Liver (tissue), 9 donors: ENCODE measurements around the gene TPRN. TPM values are rescaled to one million over a fixed set of nuclear protein-coding genes. Genes with fewer than 3 reads are reported as not detected.

ENCODE experiments used
- DNase-seq: peaks from one replicate; pipeline ENCODE4 v3.0.0-alpha.2; 2017; ENCODE audit warnings: low spot score
- H3K27ac ChIP-seq, 2 donors: one replicate each; pipeline ENCODE4 v1.7.0; 2013; ENCODE audit warnings: inconsistent platforms in 2 of 2, low read length in 2 of 2, control low read depth in 1 of 2, low read depth in 1 of 2, mild to moderate bottlenecking in 1 of 2
- H3K27me3 ChIP-seq, 4 donors: one replicate each; pipeline versions ENCODE4 v1.6.1 to v1.7.0; 2013; ENCODE audit warnings: low read length in 3 of 4, inconsistent platforms in 1 of 4, mild to moderate bottlenecking in 1 of 4, moderate library complexity in 1 of 4; ENCODE audit not compliant: control insufficient read depth in 4 of 4, insufficient read depth in 4 of 4
- H3K36me3 ChIP-seq, 4 donors: one replicate each; pipeline versions ENCODE4 v1.6.1 to v1.7.0; 2013; ENCODE audit warnings: low read length in 3 of 4, mild to moderate bottlenecking in 3 of 4, low read depth in 1 of 4, moderate library complexity in 1 of 4; ENCODE audit not compliant: control insufficient read depth in 4 of 4, insufficient read depth in 3 of 4
- H3K4me1 ChIP-seq, 4 donors: one replicate each; pipeline versions ENCODE4 v1.6.1 to v1.7.0; 2013; ENCODE audit warnings: low read length in 3 of 4, mild to moderate bottlenecking in 3 of 4, moderate library complexity in 1 of 4; ENCODE audit not compliant: control insufficient read depth in 4 of 4, insufficient read depth in 4 of 4
- H3K4me3 ChIP-seq, 3 donors: one replicate each; pipeline versions ENCODE4 v1.6.1 to v1.7.0; 2013; ENCODE audit warnings: low read length in 3 of 3, control low read depth in 1 of 3, low read depth in 1 of 3, mild to moderate bottlenecking in 1 of 3
- H3K9ac ChIP-seq, 2 donors: one replicate each; pipeline ENCODE4 v1.7.0; 2013; ENCODE audit warnings: low read length in 2 of 2, mild to moderate bottlenecking in 2 of 2, moderate library complexity in 2 of 2, control low read depth in 1 of 2, low read depth in 1 of 2
- H3K9me3 ChIP-seq, 4 donors: one replicate each; pipeline versions ENCODE4 v1.6.1 to v1.7.0; 2013; ENCODE audit warnings: low read length in 3 of 4; ENCODE audit not compliant: control insufficient read depth in 4 of 4
- CTCF ChIP-seq: fragments of 150-350 bp; IDR thresholded peaks from 2 replicates; pipeline ENCODE4 v1.5.1; 2017; ENCODE audit warnings: improper control_type of control experiment, low read depth, low read length; ENCODE audit not compliant: missing input control
- EGR1 ChIP-seq, 2 donors: IDR thresholded peaks; 2 replicates each; pipeline ENCODE4 v1.6.1; 2016 to 2018; ENCODE audit warnings: antibody characterized with exemption in 2 of 2, low read depth in 2 of 2
- FOXA1 ChIP-seq: IDR thresholded peaks from 2 replicates; pipeline ENCODE4 v1.6.1; 2016; ENCODE audit warnings: antibody characterized with exemption
- FOXA2 ChIP-seq: IDR thresholded peaks from 2 replicates; pipeline ENCODE4 v1.6.1; 2016; ENCODE audit warnings: antibody characterized with exemption
- GABPA ChIP-seq, 2 donors: IDR thresholded peaks in 1 of 2; conservative IDR thresholded peaks in 1 of 2; 2 replicates each; pipeline ENCODE4 v1.6.1; 2016; ENCODE audit warnings: antibody characterized with exemption in 2 of 2, mild to moderate bottlenecking in 1 of 2, moderate library complexity in 1 of 2
- HNF4A ChIP-seq, 2 donors: conservative IDR thresholded peaks; 2 replicates each; pipeline ENCODE4 v1.6.1; 2016; ENCODE audit warnings: antibody characterized with exemption in 2 of 2, mild to moderate bottlenecking in 2 of 2
- HNF4G ChIP-seq: IDR thresholded peaks from 2 replicates; pipeline ENCODE4 v1.6.1; 2016; ENCODE audit warnings: antibody characterized with exemption
- JUND ChIP-seq, 2 donors: IDR thresholded peaks; 2 replicates each; pipeline ENCODE4 v1.6.1; 2016; ENCODE audit warnings: antibody characterized with exemption in 2 of 2
- MAX ChIP-seq: IDR thresholded peaks from 2 replicates; pipeline ENCODE4 v1.6.1; 2016; ENCODE audit warnings: antibody characterized with exemption
- NR2F2 ChIP-seq: IDR thresholded peaks from 2 replicates; pipeline ENCODE4 v1.6.1; 2016; ENCODE audit warnings: antibody characterized with exemption
- RAD21 ChIP-seq, 2 donors: IDR thresholded peaks; 2 replicates each; pipeline ENCODE4 v1.6.1; 2016; ENCODE audit warnings: antibody characterized with exemption in 2 of 2, mild to moderate bottlenecking in 2 of 2
- REST ChIP-seq: IDR thresholded peaks from 2 replicates; pipeline ENCODE4 v1.6.1; 2016; ENCODE audit warnings: antibody characterized with exemption, mild to moderate bottlenecking
- RXRA ChIP-seq, 2 donors: IDR thresholded peaks; 2 replicates each; pipeline ENCODE4 v1.6.1; 2017 to 2018; ENCODE audit warnings: antibody characterized with exemption in 2 of 2, mild to moderate bottlenecking in 1 of 2
- SP1 ChIP-seq: IDR thresholded peaks from 2 replicates; pipeline ENCODE4 v1.6.1; 2018; ENCODE audit warnings: antibody characterized with exemption, mild to moderate bottlenecking
- TAF1 ChIP-seq: conservative IDR thresholded peaks from 2 replicates; pipeline ENCODE4 v1.6.1; 2016; ENCODE audit warnings: antibody characterized with exemption, mild to moderate bottlenecking
- YY1 ChIP-seq: IDR thresholded peaks from 2 replicates; pipeline ENCODE4 v1.6.1; 2016; ENCODE audit warnings: antibody characterized with exemption, mild to moderate bottlenecking
- ZBTB33 ChIP-seq: IDR thresholded peaks from 2 replicates; pipeline ENCODE4 v1.6.1; 2016; ENCODE audit warnings: antibody characterized with exemption
- WGBS: extraction: QIAGEN DNeasy Blood & Tissue Kit; methylation state at CpG from one replicate; pipeline ENCODE4 v1.1.7; 2013; 5-methylcytosine and 5-hydroxymethylcytosine counted together
- polyA plus RNA-seq, 2 donors: library from polyadenylated mRNA; stranded (reverse) in 1 of 2; unstranded in 1 of 2; fragments of 200-250 nt in 1 of 2; fragments of >200 nt in 1 of 2; fragmentation: Nextera tagmentation in 1 of 2; extraction: Ambion mirVana in 1 of 2; gene quantifications; one replicate each; pipeline versions ENCODE4 v1.2.1 to v1.2.3, GENCODE V29; 2013 to 2015
- total RNA-seq, 2 donors: library from RNA; depleted of rRNA; stranded (reverse); fragments of >200 nt; gene quantifications; one replicate each; pipeline ENCODE4 v1.2.3, GENCODE V29; 2014
- TF ChIP-seq, protein P1 (sequence below): IDR thresholded peaks from 2 replicates; pipeline ENCODE4 v1.6.1; 2016; ENCODE audit warnings: antibody characterized with exemption
- donor health status: healthy.
- donor health status: healthy.
- donor health status: healthy.
- donor health status: healthy.
- donor health status: healthy.

Gene TPRN
- total and polyA plus RNA-seq, 4 donors: 5.4 to 20.1 (median 11.1) TPM

- Histone ChIP-seq H3K9ac (no peak overlapping the region), H3K9me3 (no peaks in the 10 kb centered on the region), H3K27ac (no peak overlapping the region), H3K27me3 (no peaks in the 10 kb centered on the region), H3K36me3 (peaks cover 0 to 5% (median under 1%) of the 10 kb centered on the region in 4 donors), H3K4me1 (peaks cover 0 to 12% (median 5%) of the 10 kb centered on the region in 4 donors), H3K4me3 (no peak overlapping the region)
- TF ChIP-seq GABPA (IDR thresholded peaks at IDR 0.05 in 1 of 2, conservative IDR thresholded peaks at IDR 0.05 in 1 of 2) (no peak), HNF4G (no peak), FOXA1 (no peak), RAD21 (IDR thresholded peaks at IDR 0.05) (no peak), TAF1 (no peak), CTCF (no peak), NR2F2 (no peak), JUND (IDR thresholded peaks at IDR 0.05) (no peak), SP1 (no peak), FOXA2 (no peak), ZBTB33 (no peak), MAX (no peak), RXRA (IDR thresholded peaks at IDR 0.05) (no peak), REST (no peak), HNF4A (conservative IDR thresholded peaks at IDR 0.05) (no peak), YY1 (no peak), EGR1 (IDR thresholded peaks at IDR 0.05; ENCODE audit: low read depth in 2 of 2) (no peak)
- TF ChIP-seq, protein P1, sequence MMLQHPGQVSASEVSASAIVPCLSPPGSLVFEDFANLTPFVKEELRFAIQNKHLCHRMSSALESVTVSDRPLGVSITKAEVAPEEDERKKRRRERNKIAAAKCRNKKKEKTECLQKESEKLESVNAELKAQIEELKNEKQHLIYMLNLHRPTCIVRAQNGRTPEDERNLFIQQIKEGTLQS: no peak
- WGBS: 95% methylated on average over 30 of the region's 30 CpGs
- DNase-seq: no peak
Observed at GRCh38 chr9:137216188-137216965, 15.8 kb upstream of the TPRN start.
